Mesothelial cell of epicardium (in vitro differentiated cells): ENCODE results near the gene SYT17. TPM values are rescaled to one million over a fixed set of nuclear protein-coding genes. Genes with fewer than 3 reads are reported as not detected.

Experiments
- DNase-seq, 2 experiments: peaks; one replicate each; pipeline ENCODE4 v3.0.0; 2021; ENCODE audit warnings: low spot score in 2 of 2; ENCODE audit not compliant: unreplicated experiment in 2 of 2
- H3K27ac Mint-ChIP-seq: 2 replicates; pipeline ENCODE4 v1.8.0; 2021; ENCODE audit warnings: mixed read lengths
- H3K27me3 Mint-ChIP-seq: 2 replicates; pipeline ENCODE4 v1.8.0; 2021; ENCODE audit warnings: low read depth, mixed read lengths
- H3K36me3 Mint-ChIP-seq: 2 replicates; pipeline ENCODE4 v1.8.0; 2021; ENCODE audit warnings: mixed read lengths
- H3K4me1 Mint-ChIP-seq: 2 replicates; pipeline ENCODE4 v1.8.0; 2021; ENCODE audit warnings: mixed read lengths
- H3K4me3 Mint-ChIP-seq: 2 replicates; pipeline ENCODE4 v1.8.0; 2021; ENCODE audit warnings: mild to moderate bottlenecking, moderate library complexity, mixed read lengths
- H3K9me3 Mint-ChIP-seq: 2 replicates; pipeline ENCODE4 v1.8.0; 2021; ENCODE audit warnings: mixed read lengths
- CTCF ChIP-seq: fragments of 200-600 bp; sonication (generic); IDR thresholded peaks from one replicate; pipeline ENCODE4 v1.5.0; 2021; ENCODE audit warnings: antibody characterized with exemption; ENCODE audit not compliant: unreplicated experiment
- total RNA-seq: library from RNA; stranded (reverse); gene quantifications from 3 replicates; pipeline ENCODE4 v1.2.1, GENCODE V29; 2021

SYT17 gene
- total RNA-seq, 1 donor from 2014 or later: 7.4 TPM

GRCh38 chr16:19230575-19230974, 62.5 kb downstream of the SYT17 start:
- H3K27ac Mint-ChIP-seq: no peak overlapping the region
- peaks cover 16% of the 10 kb centered on the region for H3K9me3 Mint-ChIP-seq
- H3K36me3 Mint-ChIP-seq: peaks cover 21% of the 10 kb centered on the region
- no peak for TF ChIP-seq CTCF
- H3K4me3 Mint-ChIP-seq: no peak overlapping the region
- no peak for DNase-seq
- H3K4me1 Mint-ChIP-seq: peaks cover 22% of the 10 kb centered on the region
- no peaks in the 10 kb centered on the region for H3K27me3 Mint-ChIP-seq

GRCh38 chr16:19231881-19232280, 63.8 kb downstream of the SYT17 start:
- TF ChIP-seq CTCF: no peak
- Mint-ChIP-seq H3K27ac (no peak overlapping the region), H3K4me3 (no peak overlapping the region), H3K4me1 (peaks cover 22% of the 10 kb centered on the region), H3K36me3 (peaks cover 21% of the 10 kb centered on the region), H3K27me3 (no peaks in the 10 kb centered on the region), H3K9me3 (peaks cover 16% of the 10 kb centered on the region)
- DNase-seq: no peak

- peaks cover 12% of the 10 kb centered on the region for H3K4me1 Mint-ChIP-seq
- DNase-seq: no peak
- H3K36me3 Mint-ChIP-seq: peaks cover 18% of the 10 kb centered on the region
- no peak overlapping the region for H3K27ac Mint-ChIP-seq
- H3K4me3 Mint-ChIP-seq: no peak overlapping the region
- H3K27me3 Mint-ChIP-seq: no peaks in the 10 kb centered on the region
- peaks cover 16% of the 10 kb centered on the region for H3K9me3 Mint-ChIP-seq
- no peak for TF ChIP-seq CTCF
Measured at GRCh38 chr16:19232988-19233387, 64.9 kb downstream of the SYT17 start.

- H3K27me3 Mint-ChIP-seq: no peaks in the 10 kb centered on the region
- H3K4me3 Mint-ChIP-seq: no peak overlapping the region
- H3K27ac Mint-ChIP-seq: no peak overlapping the region
- H3K36me3 Mint-ChIP-seq: peaks cover 18% of the 10 kb centered on the region
- peaks cover 16% of the 10 kb centered on the region for H3K9me3 Mint-ChIP-seq
- DNase-seq: no peak
- no peak for TF ChIP-seq CTCF
- no peaks in the 10 kb centered on the region for H3K4me1 Mint-ChIP-seq
Measured at GRCh38 chr16:19235478-19235877, 67.4 kb downstream of the SYT17 start.

- H3K27me3 Mint-ChIP-seq: no peaks in the 10 kb centered on the region
- peaks cover 18% of the 10 kb centered on the region for H3K36me3 Mint-ChIP-seq
- H3K27ac Mint-ChIP-seq: no peak overlapping the region
- DNase-seq: no peak
- H3K4me1 Mint-ChIP-seq: no peaks in the 10 kb centered on the region
- H3K4me3 Mint-ChIP-seq: no peak overlapping the region
- no peak for TF ChIP-seq CTCF
- H3K9me3 Mint-ChIP-seq: peaks cover 16% of the 10 kb centered on the region
Measured at GRCh38 chr16:19235886-19236285, 67.8 kb downstream of the SYT17 start.
